GM10266 (cell line): Measurements from ENCODE around the gene MATK.

Experiments used
- DNase-seq: peaks from one replicate; pipeline ENCODE4 v3.0.0; 2012; ENCODE audit errors: extremely low spot score
- CTCF ChIP-seq: IDR thresholded peaks from 2 replicates; pipeline ENCODE4 v1.5.1; 2012; ENCODE audit warnings: mild to moderate bottlenecking, low read depth; ENCODE audit not compliant: control insufficient read depth, insufficient read depth; ENCODE audit errors: missing control alignments

The MATK gene

GRCh38 chr19:3813473-3814392 is 27.6 kb upstream of the MATK start:
- DNase-seq, result no peak
- TF ChIP-seq CTCF, result no peak

GRCh38 chr19:3810708-3811355 is 24.7 kb upstream of the MATK start:
- no peak for TF ChIP-seq CTCF
- no peak for DNase-seq

- TF ChIP-seq CTCF, result no peak
- peak; percentile 70 for DNase-seq
Measured at GRCh38 chr19:3809881-3810707, 23.9 kb upstream of the MATK start.

- no peak for DNase-seq
- no peak for TF ChIP-seq CTCF
Measured at GRCh38 chr19:3808420-3809143, 22.4 kb upstream of the MATK start.

- no peak for DNase-seq
- TF ChIP-seq CTCF, result no peak
Measured at GRCh38 chr19:3807574-3808354, 21.6 kb upstream of the MATK start.

- no peak for TF ChIP-seq CTCF
- DNase-seq, result no peak
Measured at GRCh38 chr19:3807131-3807480, 20.9 kb upstream of the MATK start.
